DMS79 (cell line): ENCODE results near the gene MXRA7.

ENCODE experiments used
- DNase-seq: peaks from one replicate; lab custom pipeline; 2025; lab: John Stamatoyannopoulos, UW

The MXRA7 gene

GRCh38 chr17:76696763-76697701, 13.7 kb downstream of the MXRA7 start:
- no peak for DNase-seq

GRCh38 chr17:76695059-76695831, 15.5 kb downstream of the MXRA7 start:
- DNase-seq = no peak

- DNase-seq = no peak
Measured at GRCh38 chr17:76691379-76692191, 19.2 kb downstream of the MXRA7 start.

- DNase-seq = no peak
Measured at GRCh38 chr17:76690596-76691280, 20.0 kb downstream of the MXRA7 start.

- DNase-seq = no peak
Measured at GRCh38 chr17:76689859-76690258, 20.9 kb downstream of the MXRA7 start.

GRCh38 chr17:76688165-76688622, 22.6 kb downstream of the MXRA7 start:
- no peak for DNase-seq

- DNase-seq = no peak
Measured at GRCh38 chr17:76687298-76688164, 23.2 kb downstream of the MXRA7 start.

GRCh38 chr17:76686538-76687297, 24.0 kb downstream of the MXRA7 start:
- no peak for DNase-seq

GRCh38 chr17:76685846-76686245, 24.9 kb downstream of the MXRA7 start:
- DNase-seq = no peak

GRCh38 chr17:76685366-76685765, 25.4 kb downstream of the MXRA7 start:
- no peak for DNase-seq

- DNase-seq = no peak
Measured at GRCh38 chr17:76684756-76685155, 26.0 kb downstream of the MXRA7 start.

GRCh38 chr17:76683921-76684745, 26.6 kb downstream of the MXRA7 start:
- DNase-seq = no peak

GRCh38 chr17:76683011-76683755, 27.6 kb downstream of the MXRA7 start:
- DNase-seq = no peak

- no peak for DNase-seq
Measured at GRCh38 chr17:76682296-76682695, 28.5 kb downstream of the MXRA7 start.

GRCh38 chr17:76681222-76682137, 29.3 kb downstream of the MXRA7 start:
- no peak for DNase-seq

GRCh38 chr17:76679239-76679638, 31.5 kb downstream of the MXRA7 start:
- DNase-seq = no peak

GRCh38 chr17:76678330-76678729, 32.4 kb downstream of the MXRA7 start:
- DNase-seq = no peak
